ENCODE results near the gene ZNF555.
"Not testable (repeated sequence)": the region's sequence is repeated elsewhere in the genome, so short reads cannot be mapped to it uniquely, and the experiment has no call there.

Gene ZNF555

GRCh38 chr19:2807379-2808128, 33.7 kb upstream of the ZNF555 start:
- DNase-seq: no peak

- DNase-seq: no peak
Measured at GRCh38 chr19:2808129-2808941, 32.9 kb upstream of the ZNF555 start.

GRCh38 chr19:2809387-2810140, 31.7 kb upstream of the ZNF555 start:
- DNase-seq: no peak

GRCh38 chr19:2810141-2811091, 30.9 kb upstream of the ZNF555 start:
- no peak for DNase-seq

GRCh38 chr19:2811221-2811722, 30.0 kb upstream of the ZNF555 start:
- no peak for DNase-seq

GRCh38 chr19:2811735-2812413, 29.4 kb upstream of the ZNF555 start:
- no peak for DNase-seq

GRCh38 chr19:2812414-2813234, 28.7 kb upstream of the ZNF555 start:
- no peak for DNase-seq

GRCh38 chr19:2813235-2814160, 27.8 kb upstream of the ZNF555 start:
- no peak for DNase-seq

- no peak for DNase-seq
Measured at GRCh38 chr19:2814426-2814825, 26.8 kb upstream of the ZNF555 start.

GRCh38 chr19:2815191-2815614, 26.1 kb upstream of the ZNF555 start:
- no peak for DNase-seq

- DNase-seq: no peak
Measured at GRCh38 chr19:2815923-2816322, 25.4 kb upstream of the ZNF555 start.

GRCh38 chr19:2816641-2817040, 24.6 kb upstream of the ZNF555 start:
- no peak for DNase-seq

GRCh38 chr19:2817237-2817829, 23.9 kb upstream of the ZNF555 start:
- not testable (repeated sequence) for DNase-seq

GRCh38 chr19:2819540-2820111, 21.6 kb upstream of the ZNF555 start, which contains the start of gene ZNF554:
TSS of gene ZNF554 (plus strand) at chr19:2819868. CDS start at chr19:2820072, 204 bp downstream.
- peak; percentile 95 for DNase-seq

- peak; percentile 22 for DNase-seq
Measured at GRCh38 chr19:2820112-2820702, 21.1 kb upstream of the ZNF555 start.

- DNase-seq: no peak
Measured at GRCh38 chr19:2822846-2823245, 18.4 kb upstream of the ZNF555 start.

- no peak for DNase-seq
Measured at GRCh38 chr19:2823646-2824045, 17.6 kb upstream of the ZNF555 start.

- DNase-seq: no peak
Measured at GRCh38 chr19:2824129-2824528, 17.1 kb upstream of the ZNF555 start.

Data from stimulated activated naive CD4-positive, alpha-beta T cell treated with Interleukin-2 at 50 U/mL for 16 hours (primary cell).